Astrocyte of the spinal cord (primary cell): ENCODE data around the gene IFNL1.
"Not testable (repeated sequence)": the region's sequence is repeated elsewhere in the genome, so short reads cannot be mapped to it uniquely, and the experiment has no call there.

Experiments
- DNase-seq: peaks from one replicate; pipeline ENCODE4 v3.0.0; 2011; ENCODE audit warnings: low read depth, low spot score
- H3K4me3 ChIP-seq: 2 replicates; pipeline ENCODE4 v1.5.1; 2011; ENCODE audit warnings: low read depth, mild to moderate bottlenecking, low read length, moderate library complexity
- CTCF ChIP-seq: IDR thresholded peaks from 2 replicates; pipeline ENCODE4 v1.5.1; 2012; ENCODE audit warnings: low read depth, mild to moderate bottlenecking, low read length, inconsistent platforms
- in situ Hi-C: cut with HindIII; loops from 2 replicates; pipeline ENCODE4 v1.10.0; 2017; ENCODE audit warnings: low sequenced_read_pairs

Gene IFNL1

GRCh38 chr19:39304185-39304513 is 7.9 kb downstream of the IFNL1 start:
- H3K4me3 ChIP-seq: no peak overlapping the region
- DNase-seq: no peak
- in situ Hi-C loops: no loop called here
- no peak for TF ChIP-seq CTCF

- in situ Hi-C loops: no loop called here
- no peak overlapping the region for H3K4me3 ChIP-seq
- TF ChIP-seq CTCF: no peak
- DNase-seq: no peak
These were observed 8.7 kb downstream of the IFNL1 start for GRCh38 chr19:39304701-39305571.

GRCh38 chr19:39306075-39306474 is 9.9 kb downstream of the IFNL1 start:
- TF ChIP-seq CTCF: no peak
- no peak for DNase-seq
- no peak overlapping the region for H3K4me3 ChIP-seq
- in situ Hi-C loops: no loop called here

- no peak for TF ChIP-seq CTCF
- no peak overlapping the region for H3K4me3 ChIP-seq
- DNase-seq: no peak
- in situ Hi-C loops: no loop called here
These were observed 11.0 kb downstream of the IFNL1 start for GRCh38 chr19:39307046-39307821.

- no peak overlapping the region for H3K4me3 ChIP-seq
- DNase-seq: no peak
- no peak for TF ChIP-seq CTCF
- in situ Hi-C loops: no loop called here
These were observed 11.8 kb downstream of the IFNL1 start for GRCh38 chr19:39307822-39308530.

- TF ChIP-seq CTCF: no peak
- in situ Hi-C loops: no loop called here
- DNase-seq: no peak
- H3K4me3 ChIP-seq: no peak overlapping the region
These were observed 12.5 kb downstream of the IFNL1 start for GRCh38 chr19:39308531-39309304.

- in situ Hi-C loops, DNase-seq, H3K4me3 ChIP-seq: not testable (repeated sequence)
These were observed 13.1 kb downstream of the IFNL1 start for GRCh38 chr19:39309305-39309670.
